ENCODE results near the gene MEOX1. TPM values are rescaled to one million over a fixed set of nuclear protein-coding genes. Genes with fewer than 3 reads are reported as not detected.

MEOX1 gene
- total RNA-seq, 1 experiment from 2014 or later = not detected

DNA sequence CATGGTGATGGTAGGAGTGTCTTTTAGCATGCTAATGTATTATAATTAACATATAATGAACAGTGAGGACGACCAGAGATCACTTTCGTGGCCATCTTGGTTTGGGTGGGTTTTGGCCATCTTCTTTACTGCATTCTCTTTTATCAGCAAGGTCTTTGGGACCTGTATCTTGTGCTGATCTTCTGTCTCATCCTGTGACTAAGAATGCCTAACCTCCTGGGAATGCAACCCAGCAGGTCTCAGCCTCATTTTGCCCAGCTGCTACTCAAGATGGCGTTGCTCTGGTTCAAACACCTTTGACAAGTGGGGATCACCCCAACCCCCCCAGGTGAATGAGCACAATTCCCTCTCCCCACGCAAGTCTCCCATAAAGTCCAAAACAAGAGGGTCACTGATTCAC lies 66.3 kb downstream of the MEOX1 start:
- no peak overlapping the region for H3K27ac ChIP-seq (ENCODE audit: insufficient read length, low read depth, low read length)
- H2BK120ac ChIP-seq (ENCODE audit: low read depth, low read length, poor library complexity, severe bottlenecking) = no peak overlapping the region
- H3K4me1 ChIP-seq (ENCODE audit: insufficient read depth, low read length) = no peaks in the 10 kb centered on the region
- no peak overlapping the region for H4K8ac ChIP-seq (replicated peaks; ENCODE audit: insufficient read length, low read depth, low read length)
- DNase-seq = no peak
- Mint-ChIP-seq H3K4me3 (no peak overlapping the region; a peak in 1 of 5 replicates), H3K27me3 (ENCODE audit: low read depth) (no peaks in the 10 kb centered on the region; the same call in none of the 2 replicates), H3K9me3 (peaks cover 0 to 2% of the 10 kb centered on the region in 2 experiments; a peak in 1 of 5 replicates), H3K27ac (no peak overlapping the region), H3K36me3 (ENCODE audit: insufficient read depth in 1 of 3, low read depth in 3 of 3) (no peaks in the 10 kb centered on the region; a peak in 2 of 7 replicates), H3K4me1 (peaks cover 19 to 38% of the 10 kb centered on the region in 2 experiments)
- H3K9ac ChIP-seq (ENCODE audit: extremely low read depth, insufficient read length, low read length) = no peak overlapping the region
- no peak overlapping the region for H4K5ac ChIP-seq (ENCODE audit: insufficient read length, low read depth, low read length)
- H3K4ac ChIP-seq (ENCODE audit: low read depth, low read length) = no peak overlapping the region
- H3K23ac ChIP-seq (ENCODE audit: insufficient read length, low read depth, low read length) = no peak overlapping the region
- no peak overlapping the region for H4K91ac ChIP-seq (ENCODE audit: insufficient read length, low read depth, low read length)
- TF ChIP-seq, protein P1, sequence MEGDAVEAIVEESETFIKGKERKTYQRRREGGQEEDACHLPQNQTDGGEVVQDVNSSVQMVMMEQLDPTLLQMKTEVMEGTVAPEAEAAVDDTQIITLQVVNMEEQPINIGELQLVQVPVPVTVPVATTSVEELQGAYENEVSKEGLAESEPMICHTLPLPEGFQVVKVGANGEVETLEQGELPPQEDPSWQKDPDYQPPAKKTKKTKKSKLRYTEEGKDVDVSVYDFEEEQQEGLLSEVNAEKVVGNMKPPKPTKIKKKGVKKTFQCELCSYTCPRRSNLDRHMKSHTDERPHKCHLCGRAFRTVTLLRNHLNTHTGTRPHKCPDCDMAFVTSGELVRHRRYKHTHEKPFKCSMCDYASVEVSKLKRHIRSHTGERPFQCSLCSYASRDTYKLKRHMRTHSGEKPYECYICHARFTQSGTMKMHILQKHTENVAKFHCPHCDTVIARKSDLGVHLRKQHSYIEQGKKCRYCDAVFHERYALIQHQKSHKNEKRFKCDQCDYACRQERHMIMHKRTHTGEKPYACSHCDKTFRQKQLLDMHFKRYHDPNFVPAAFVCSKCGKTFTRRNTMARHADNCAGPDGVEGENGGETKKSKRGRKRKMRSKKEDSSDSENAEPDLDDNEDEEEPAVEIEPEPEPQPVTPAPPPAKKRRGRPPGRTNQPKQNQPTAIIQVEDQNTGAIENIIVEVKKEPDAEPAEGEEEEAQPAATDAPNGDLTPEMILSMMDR (conservative IDR thresholded peaks at IDR 0.05) = no peak
- no peak overlapping the region for H2AK5ac ChIP-seq (ENCODE audit: insufficient read length, low read length)
- no peaks in the 10 kb centered on the region for H3K79me2 ChIP-seq (ENCODE audit: insufficient read depth, low read length)
- no peak overlapping the region for H2BK20ac ChIP-seq (ENCODE audit: low read depth, low read length, poor library complexity, severe bottlenecking)
- no peaks in the 10 kb centered on the region for H3K23me2 ChIP-seq (ENCODE audit: insufficient read length, low read depth, low read length, poor library complexity, severe bottlenecking)
- H2BK12ac ChIP-seq (ENCODE audit: insufficient read length, low read depth, low read length) = no peak overlapping the region
- H3T11ph ChIP-seq (ENCODE audit: low read length) = no peak overlapping the region
- no peak overlapping the region for H2AFZ ChIP-seq (ENCODE audit: low read length)
- H3K79me1 ChIP-seq (ENCODE audit: insufficient read depth, low read depth, low read length, poor library complexity, severe bottlenecking) = no peaks in the 10 kb centered on the region
- WGBS (ENCODE audit: extremely low coverage, insufficient read length, low lambda C conversion rate) = no CpG with 5 or more reads among the region's 4 CpGs
- no peaks in the 10 kb centered on the region for H3K9me3 ChIP-seq (ENCODE audit: control insufficient read depth, low read depth, low read length)
- H3K4me2 ChIP-seq (ENCODE audit: insufficient read depth, insufficient read length, low read length) = no peak overlapping the region
- no peaks in the 10 kb centered on the region for H4K20me1 ChIP-seq (ENCODE audit: control insufficient read depth, insufficient read depth, insufficient read length)
- no peak overlapping the region for H2BK15ac ChIP-seq (ENCODE audit: low read depth, low read length)
- no peak overlapping the region for H3K14ac ChIP-seq (ENCODE audit: insufficient read depth, low read length)
- H3K56ac ChIP-seq (ENCODE audit: insufficient read length, low read depth, low read length) = no peak overlapping the region
- H3K27me3 ChIP-seq (ENCODE audit: insufficient read depth, low read length) = no peaks in the 10 kb centered on the region
- H3K18ac ChIP-seq (ENCODE audit: insufficient read length, low read depth, low read length) = no peak overlapping the region
- H2BK5ac ChIP-seq (ENCODE audit: insufficient read length, low read length) = no peak overlapping the region
